Endodermal cell (in vitro differentiated cells): ENCODE data around the gene APOL4. TPM values are rescaled to one million over a fixed set of nuclear protein-coding genes. Genes with fewer than 3 reads are reported as not detected.

Experiments
- DNase-seq: peaks from one replicate; pipeline ENCODE4 v3.0.0-alpha.2; 2017
- H3K27ac ChIP-seq: 2 replicates; pipeline ENCODE4 v1.5.1; 2013; ENCODE audit warnings: mild to moderate bottlenecking, low read depth, low read length, moderate library complexity
- H3K27me3 ChIP-seq: 2 replicates; pipeline ENCODE4 v1.6.1; 2013; ENCODE audit warnings: mild to moderate bottlenecking, low read length, moderate library complexity; ENCODE audit not compliant: insufficient read depth, control insufficient read depth, poor library complexity, severe bottlenecking
- H3K36me3 ChIP-seq: 2 replicates; pipeline ENCODE4 v1.7.0; 2013; ENCODE audit warnings: mild to moderate bottlenecking, low read length, moderate library complexity; ENCODE audit not compliant: control insufficient read depth, insufficient read depth
- H3K4me1 ChIP-seq: one replicate; pipeline ENCODE4 v1.7.0; 2013; ENCODE audit warnings: low read length; ENCODE audit not compliant: control insufficient read depth, insufficient read depth
- H3K4me3 ChIP-seq: 2 replicates; pipeline ENCODE4 v1.5.1; 2013; ENCODE audit warnings: mild to moderate bottlenecking, low read length, moderate library complexity
- H3K9ac ChIP-seq: 2 replicates; pipeline ENCODE4 v1.6.1; 2013; ENCODE audit warnings: mild to moderate bottlenecking, low read length, moderate library complexity; ENCODE audit not compliant: poor library complexity, severe bottlenecking; ENCODE audit errors: extremely low read depth
- H3K9me3 ChIP-seq: 2 replicates; pipeline ENCODE4 v1.6.1; 2013; ENCODE audit warnings: mild to moderate bottlenecking, low read length, moderate library complexity; ENCODE audit not compliant: control insufficient read depth
- H3K27ac Mint-ChIP-seq: 2 replicates; pipeline ENCODE4 v1.8.0; 2020; ENCODE audit warnings: mixed read lengths
- H3K27me3 Mint-ChIP-seq: 2 replicates; pipeline ENCODE4 v1.8.0; 2021; ENCODE audit warnings: mild to moderate bottlenecking, mixed read lengths; ENCODE audit not compliant: insufficient read depth
- H3K36me3 Mint-ChIP-seq: 2 replicates; pipeline ENCODE4 v1.8.0; 2020; ENCODE audit warnings: low read depth, mixed read lengths
- H3K4me1 Mint-ChIP-seq: 2 replicates; pipeline ENCODE4 v1.8.0; 2020; ENCODE audit warnings: mixed read lengths
- H3K4me3 Mint-ChIP-seq: 2 replicates; pipeline ENCODE4 v1.8.0; 2020; ENCODE audit warnings: mild to moderate bottlenecking, moderate library complexity, mixed read lengths
- H3K9me3 Mint-ChIP-seq: 2 replicates; pipeline ENCODE4 v1.8.0; 2020; ENCODE audit warnings: mild to moderate bottlenecking, mixed read lengths
- WGBS, 2 experiments: methylation state at CpG; one replicate each; pipeline versions ENCODE4 v1.1.5 to v1.1.7; 2013; ENCODE audit warnings: missing lambda C conversion rate in 2 of 2, mixed read lengths in 1 of 2; ENCODE audit not compliant: insufficient coverage in 1 of 2, insufficient read length in 1 of 2; 5-methylcytosine and 5-hydroxymethylcytosine counted together
- total RNA-seq, 2 donors: library from RNA; stranded (reverse); fragmentation: NEBNext Ultra II Directional in 1 of 2; extraction: Animal tissue kit (Norgen Biotek cat#: 25700) in 1 of 2; gene quantifications; 2 replicates in 1 of 2; 3 replicates in 1 of 2; pipeline ENCODE4 v1.2.1, GENCODE V29; 2021
- TF ChIP-seq, protein P1 (sequence below): fragments of 200-600 bp; sonication (generic); conservative IDR thresholded peaks from 2 replicates; pipeline ENCODE4 v1.5.0; 2021; ENCODE audit warnings: antibody characterized with exemption, mild to moderate bottlenecking

APOL4 gene
- total RNA-seq, 2 donors from 2014 or later = not detected

DNA sequence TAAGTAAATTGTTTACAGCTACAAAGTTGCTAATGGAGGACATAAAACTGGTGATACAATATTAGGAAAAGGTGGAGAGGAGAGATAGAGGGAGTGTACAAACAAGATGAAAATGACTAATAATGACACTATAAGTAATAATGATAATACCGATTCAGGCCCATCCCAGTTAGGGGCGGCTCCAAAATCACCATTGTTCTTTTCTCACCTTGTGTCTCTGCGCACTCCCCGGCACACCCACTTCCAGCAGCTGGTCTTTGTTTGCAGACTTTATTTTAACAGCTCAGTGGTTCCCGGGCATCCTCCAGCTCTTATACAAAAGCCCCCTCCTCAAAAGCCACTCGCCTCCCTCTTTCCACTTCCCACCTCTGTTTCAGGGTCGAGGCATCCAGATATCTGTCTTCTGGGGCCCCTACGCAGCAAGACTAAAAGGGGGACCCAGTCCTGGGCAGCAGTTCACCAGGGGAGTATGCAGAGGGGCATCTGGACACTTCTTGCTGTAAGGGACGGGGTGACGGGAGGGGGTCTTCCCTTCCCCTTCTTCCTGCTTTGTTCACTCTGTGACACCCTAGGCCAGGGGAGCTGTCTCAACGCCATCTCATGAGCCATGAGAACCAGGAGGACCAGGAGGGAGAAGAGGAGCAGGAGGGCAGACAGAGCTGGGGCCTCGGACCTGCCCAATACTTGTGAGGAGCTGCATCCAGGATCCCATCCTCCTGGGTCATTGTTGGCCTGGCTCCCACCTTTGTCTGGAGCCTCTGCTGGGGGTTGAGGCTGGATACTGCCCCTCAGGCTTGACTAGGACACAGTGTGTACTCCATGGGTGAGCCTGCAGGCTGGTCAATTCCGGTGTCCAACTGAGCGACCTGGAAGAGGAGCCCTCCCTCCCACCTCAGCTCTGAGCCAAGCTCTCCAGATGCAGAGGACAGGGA is 35.0 kb upstream of the APOL4 start:
- Histone ChIP-seq H3K27ac (no peak overlapping the region), H3K27me3 (no peaks in the 10 kb centered on the region), H3K4me3 (no peak overlapping the region), H3K9me3 (no peaks in the 10 kb centered on the region), H3K9ac (no peak overlapping the region), H3K36me3 (no peaks in the 10 kb centered on the region), H3K4me1 (no peaks in the 10 kb centered on the region)
- peaks cover 16% of the 10 kb centered on the region for H3K4me1 Mint-ChIP-seq
- H3K27me3 Mint-ChIP-seq = no peaks in the 10 kb centered on the region
- H3K4me3 Mint-ChIP-seq = no peak overlapping the region
- TF ChIP-seq, protein P1, sequence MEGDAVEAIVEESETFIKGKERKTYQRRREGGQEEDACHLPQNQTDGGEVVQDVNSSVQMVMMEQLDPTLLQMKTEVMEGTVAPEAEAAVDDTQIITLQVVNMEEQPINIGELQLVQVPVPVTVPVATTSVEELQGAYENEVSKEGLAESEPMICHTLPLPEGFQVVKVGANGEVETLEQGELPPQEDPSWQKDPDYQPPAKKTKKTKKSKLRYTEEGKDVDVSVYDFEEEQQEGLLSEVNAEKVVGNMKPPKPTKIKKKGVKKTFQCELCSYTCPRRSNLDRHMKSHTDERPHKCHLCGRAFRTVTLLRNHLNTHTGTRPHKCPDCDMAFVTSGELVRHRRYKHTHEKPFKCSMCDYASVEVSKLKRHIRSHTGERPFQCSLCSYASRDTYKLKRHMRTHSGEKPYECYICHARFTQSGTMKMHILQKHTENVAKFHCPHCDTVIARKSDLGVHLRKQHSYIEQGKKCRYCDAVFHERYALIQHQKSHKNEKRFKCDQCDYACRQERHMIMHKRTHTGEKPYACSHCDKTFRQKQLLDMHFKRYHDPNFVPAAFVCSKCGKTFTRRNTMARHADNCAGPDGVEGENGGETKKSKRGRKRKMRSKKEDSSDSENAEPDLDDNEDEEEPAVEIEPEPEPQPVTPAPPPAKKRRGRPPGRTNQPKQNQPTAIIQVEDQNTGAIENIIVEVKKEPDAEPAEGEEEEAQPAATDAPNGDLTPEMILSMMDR = no peak
- no peaks in the 10 kb centered on the region for H3K36me3 Mint-ChIP-seq
- no peak overlapping the region for H3K27ac Mint-ChIP-seq
- no peak for DNase-seq
- H3K9me3 Mint-ChIP-seq = no peaks in the 10 kb centered on the region
- 92 to 93% methylated on average over 8 to 14 of the region's 14 CpGs for WGBS, 2 experiments

DNA sequence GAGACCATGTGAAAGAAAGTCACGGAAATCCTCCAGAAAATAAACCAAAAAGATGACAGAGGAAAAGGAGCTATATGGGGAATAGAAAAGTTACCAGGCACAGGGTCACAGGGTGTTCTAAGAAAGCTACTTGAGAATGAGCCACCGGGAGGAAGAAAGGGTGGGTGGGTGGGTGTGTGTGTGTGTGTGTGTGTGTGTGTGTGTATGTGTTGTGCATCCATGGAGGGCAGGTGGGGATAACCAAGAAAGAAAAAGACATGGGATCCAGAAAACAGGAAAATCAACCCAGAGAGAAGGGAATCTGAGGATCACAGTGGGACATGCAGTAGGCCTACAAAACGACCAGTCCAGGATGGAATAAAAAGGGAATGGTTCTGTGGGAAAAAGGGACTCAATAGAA is 34.0 kb upstream of the APOL4 start:
- Histone ChIP-seq H3K36me3 (no peaks in the 10 kb centered on the region), H3K4me1 (no peaks in the 10 kb centered on the region), H3K4me3 (no peak overlapping the region), H3K27ac (no peak overlapping the region), H3K9ac (no peak overlapping the region), H3K9me3 (no peaks in the 10 kb centered on the region), H3K27me3 (no peaks in the 10 kb centered on the region)
- DNase-seq = no peak
- H3K4me3 Mint-ChIP-seq = no peak overlapping the region
- H3K36me3 Mint-ChIP-seq = no peaks in the 10 kb centered on the region
- no peak overlapping the region for H3K27ac Mint-ChIP-seq
- H3K4me1 Mint-ChIP-seq = peaks cover 21% of the 10 kb centered on the region
- H3K27me3 Mint-ChIP-seq = no peaks in the 10 kb centered on the region
- H3K9me3 Mint-ChIP-seq = no peaks in the 10 kb centered on the region
- TF ChIP-seq, protein P1 = no peak
- WGBS, 2 experiments = 89 to 100% methylated on average over 3 of the region's 3 CpGs

DNA sequence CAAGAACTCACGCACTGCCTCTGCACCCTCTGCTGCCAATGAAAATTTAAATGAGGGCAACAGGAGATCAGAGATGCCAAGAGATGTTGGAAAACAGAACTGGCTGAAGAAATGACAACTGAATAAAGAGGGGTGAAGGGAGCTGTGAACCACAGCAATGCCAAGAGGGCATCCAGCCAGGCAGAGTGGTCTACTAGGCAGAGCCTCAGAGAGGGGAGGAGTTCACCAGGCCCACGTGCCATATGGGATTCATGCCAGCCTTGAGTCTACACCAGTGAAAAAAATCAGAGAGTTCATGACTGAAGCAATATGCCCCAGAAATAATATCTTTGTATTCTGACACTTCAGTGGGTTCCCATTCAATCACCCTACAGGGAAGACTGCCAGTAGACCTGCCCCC is 33.3 kb upstream of the APOL4 start:
- H3K36me3 Mint-ChIP-seq = no peaks in the 10 kb centered on the region
- H3K27ac Mint-ChIP-seq = no peak overlapping the region
- no peaks in the 10 kb centered on the region for H3K27me3 Mint-ChIP-seq
- Histone ChIP-seq H3K4me1 (no peaks in the 10 kb centered on the region), H3K36me3 (no peaks in the 10 kb centered on the region), H3K9ac (no peak overlapping the region), H3K9me3 (no peaks in the 10 kb centered on the region), H3K27me3 (no peaks in the 10 kb centered on the region), H3K27ac (no peak overlapping the region), H3K4me3 (no peak overlapping the region)
- WGBS, 2 experiments = 81 to 93% methylated on average over 2 of the region's 2 CpGs
- no peak for DNase-seq
- TF ChIP-seq, protein P1 = no peak
- H3K4me3 Mint-ChIP-seq = no peak overlapping the region
- peaks cover 20% of the 10 kb centered on the region for H3K4me1 Mint-ChIP-seq
- no peaks in the 10 kb centered on the region for H3K9me3 Mint-ChIP-seq
